Measurements from ENCODE around the gene TCL1B.

GRCh38 chr14:95675486-95675885, 10.7 kb upstream of the TCL1B start:
- no peak for TF ChIP-seq RAD21 (conservative IDR thresholded peaks at IDR 0.05 in 1 of 2, IDR thresholded peaks at IDR 0.05 in 1 of 2)
- TF ChIP-seq CTCF (IDR thresholded peaks at IDR 0.05), result no peak
- TF ChIP-seq POLR2A (IDR thresholded peaks at IDR 0.05; ENCODE audit: low read length), result no peak
- TF ChIP-seq REST (IDR thresholded peaks at IDR 0.05), result no peak
- no peak for TF ChIP-seq ESRRA (IDR thresholded peaks at IDR 0.05; ENCODE audit: borderline replicate concordance, low read length)
- TF ChIP-seq HOXA7 (CRISPR knock-in tag; IDR thresholded peaks at IDR 0.05), result no peak
- TF ChIP-seq EP300 (IDR thresholded peaks at IDR 0.05), result no peak
- no peak for TF ChIP-seq ELK1 (IDR thresholded peaks at IDR 0.05; ENCODE audit: low read depth, low read length)
- no peak for TF ChIP-seq SREBF2 (IDR thresholded peaks at IDR 0.05)
- TF ChIP-seq CHD4 (IDR thresholded peaks at IDR 0.05; ENCODE audit: borderline replicate concordance), result no peak
- no peak for TF ChIP-seq RFX5 (IDR thresholded peaks at IDR 0.05)
- TF ChIP-seq MAZ (IDR thresholded peaks at IDR 0.05; ENCODE audit: borderline replicate concordance, low read depth, low read length), result no peak
- TF ChIP-seq MAX (IDR thresholded peaks at IDR 0.05), result no peak
- no peak for TF ChIP-seq CBX2 (IDR thresholded peaks at IDR 0.05; ENCODE audit: borderline replicate concordance, low read depth)
